ENCODE results near the gene ARHGEF7. TPM values are rescaled to one million over a fixed set of nuclear protein-coding genes. Genes with fewer than 3 reads are reported as not detected.
A peak's percentile ranks its signal among the peaks of the same experiment; 100 is the strongest.

Gene ARHGEF7
- total RNA-seq, 2 donors from 2014 or later, result 57.9 to 97.3 TPM

- H3K4me1 ChIP-seq (replicated peaks), result no peaks in the 10 kb centered on the region
- TF ChIP-seq POLR2AphosphoS5 (IDR thresholded peaks at IDR 0.05) (no peak), POLR2A (IDR thresholded peaks at IDR 0.05) (no peak), CTCF (IDR thresholded peaks at IDR 0.05) (no peak)
- whole genome bisulfite sequencing, result 82% methylated on average over 13 of the region's 13 CpGs
- H3K36me3 ChIP-seq, result no peaks in the 10 kb centered on the region
- no peak for DNase-seq (ENCODE audit: low spot score)
- no peaks in the 10 kb centered on the region for H3K27me3 ChIP-seq (replicated peaks; ENCODE audit: insufficient read depth)
- intact Hi-C loops (cut with DNase I), result no loop called here
- no peak overlapping the region for H3K4me3 ChIP-seq
- H3K9me3 ChIP-seq, result no peaks in the 10 kb centered on the region
- no peak overlapping the region for H3K27ac ChIP-seq
These were observed 183.3 kb downstream of the ARHGEF7 start for GRCh38 chr13:111298214-111298975.

- no peak overlapping the region for H3K4me3 ChIP-seq
- WGBS, result 55% methylated on average over 22 of the region's 22 CpGs
- no peaks in the 10 kb centered on the region for H3K27me3 ChIP-seq (replicated peaks; ENCODE audit: insufficient read depth)
- no peaks in the 10 kb centered on the region for H3K4me1 ChIP-seq (replicated peaks)
- H3K27ac ChIP-seq, result no peak overlapping the region
- H3K9me3 ChIP-seq, result no peaks in the 10 kb centered on the region
- TF ChIP-seq CTCF (IDR thresholded peaks at IDR 0.05), result peak in 2 of 4 experiments; percentile 28 to 30
- peak; percentile 7 for TF ChIP-seq POLR2AphosphoS5 (IDR thresholded peaks at IDR 0.05)
- no peak for TF ChIP-seq POLR2A (IDR thresholded peaks at IDR 0.05)
- H3K36me3 ChIP-seq, result peaks cover 3 to 9% of the 10 kb centered on the region in 2 donors
- DNase-seq (ENCODE audit: low spot score), result peak; percentile 54
- intact Hi-C loops (cut with DNase I), result no loop called here
These were observed 187.1 kb downstream of the ARHGEF7 start for GRCh38 chr13:111302045-111302726.

GRCh38 chr13:111303559-111303958 lies 188.4 kb downstream of the ARHGEF7 start:
- 96% methylated on average over 11 of the region's 11 CpGs for WGBS
- H3K9me3 ChIP-seq, result no peaks in the 10 kb centered on the region

GRCh38 chr13:111304041-111304544 lies 189.0 kb downstream of the ARHGEF7 start:
- intact Hi-C loops (cut with DNase I), result no loop called here
- DNase-seq (ENCODE audit: low spot score), result no peak
- no peak overlapping the region for H3K4me3 ChIP-seq
- no peak overlapping the region for H3K27ac ChIP-seq
- no peaks in the 10 kb centered on the region for H3K9me3 ChIP-seq
- no peaks in the 10 kb centered on the region for H3K27me3 ChIP-seq (replicated peaks; ENCODE audit: insufficient read depth)
- H3K36me3 ChIP-seq, result peaks cover 3 to 9% of the 10 kb centered on the region in 2 donors
- 90% methylated on average over 15 of the region's 15 CpGs for WGBS
- H3K4me1 ChIP-seq (replicated peaks), result no peaks in the 10 kb centered on the region
- TF ChIP-seq POLR2AphosphoS5 (IDR thresholded peaks at IDR 0.05), result no peak
- no peak for TF ChIP-seq POLR2A (IDR thresholded peaks at IDR 0.05)
- no peak for TF ChIP-seq CTCF (IDR thresholded peaks at IDR 0.05)

More at GRCh38 chr13:111303559-111303958, 188.4 kb downstream of the ARHGEF7 start:
- TF ChIP-seq CTCF (IDR thresholded peaks at IDR 0.05), result no peak
- no peak for TF ChIP-seq POLR2A (IDR thresholded peaks at IDR 0.05)
- no peak for TF ChIP-seq POLR2AphosphoS5 (IDR thresholded peaks at IDR 0.05)
- no peak overlapping the region for H3K27ac ChIP-seq
- no peaks in the 10 kb centered on the region for H3K4me1 ChIP-seq (replicated peaks)
- intact Hi-C loops (cut with DNase I), result no loop called here
- no peaks in the 10 kb centered on the region for H3K27me3 ChIP-seq (replicated peaks; ENCODE audit: insufficient read depth)
- DNase-seq (ENCODE audit: low spot score), result no peak
- peaks cover 3 to 9% of the 10 kb centered on the region in 2 donors for H3K36me3 ChIP-seq
- H3K4me3 ChIP-seq, result no peak overlapping the region
